H1 (cell line): ENCODE data around the gene LINC00632. TPM values are rescaled to one million over a fixed set of nuclear protein-coding genes. Genes with fewer than 3 reads are reported as not detected.

ENCODE experiments used
- CHD7 ChIP-seq: fragments of 300-600 bp; sonication (generic); IDR thresholded peaks from 2 replicates; pipeline ENCODE4 v1.7.1; 2012; ENCODE audit warnings: low read length, moderate library complexity, mild to moderate bottlenecking, inconsistent platforms; ENCODE audit not compliant: insufficient replicate concordance
- TAF7 ChIP-seq: optimal IDR thresholded peaks from 2 replicates; pipeline ENCODE3; 2011; ENCODE audit warnings: low read depth, mild to moderate bottlenecking, inconsistent platforms, low read length, moderate library complexity, borderline replicate concordance
- polyA plus RNA-seq, 7 experiments: library from polyadenylated mRNA; depleted of rRNA in 3 of 7; stranded (reverse) in 5 of 7; unstranded in 2 of 7; fragments of >200 nt in 5 of 7; fragments of 200-250 nt in 2 of 7; gene quantifications; 1 replicate in 5 of 7; 2 replicates in 1 of 7; 4 replicates in 1 of 7; pipeline versions ENCODE4 v1.2.1 to v1.2.3, GENCODE V29; 2011 to 2013; ENCODE audit warnings: missing spikeins in 2 of 7, mixed read lengths in 2 of 7
- total RNA-seq: library from RNA; stranded (reverse); fragmentation: NEBNext Ultra II Directional; extraction: Animal tissue kit (Norgen Biotek cat#: 25700); gene quantifications from 2 replicates; pipeline ENCODE4 v1.2.1, GENCODE V29; 2021

LINC00632 gene
- total and polyA plus RNA-seq, 2 of the 8 experiments (the other 6 are each of a cell fraction or from before 2014, with no cell fraction given): 24.5 to 85.1 TPM

- TF ChIP-seq CHD7: no peak
- no peak for TF ChIP-seq TAF7
- TF ChIP-seq, all 59 proteins: peak for 0
Measured at GRCh38 chrX:140710710-140711109, 1.2 kb downstream of the LINC00632 start (continued).
